H1 (cell line): ENCODE measurements around the gene DDIAS.

Experiments
- EZH2 ChIP-seq: fragments of 200-600 bp; sonication (generic); IDR thresholded peaks from 2 replicates; pipeline ENCODE4 v1.7.1; 2012; ENCODE audit warnings: low read depth, mild to moderate bottlenecking, moderate library complexity, low read length, inconsistent platforms; ENCODE audit not compliant: severe bottlenecking
- JUN ChIP-seq: IDR thresholded peaks from 2 replicates; pipeline ENCODE4 v1.6.1; 2011; ENCODE audit warnings: low read depth, mild to moderate bottlenecking, improper control_type of control experiment, low read length
- KDM5A ChIP-seq: fragments of 200-600 bp; IDR thresholded peaks from 2 replicates; pipeline ENCODE4 v1.7.1; 2012; ENCODE audit warnings: mild to moderate bottlenecking, low read length, inconsistent platforms, mixed read lengths
- POLR2AphosphoS5 ChIP-seq: IDR thresholded peaks from 2 replicates; pipeline ENCODE4 v1.6.1; 2011; ENCODE audit warnings: low read depth, low read length
- RAD21 ChIP-seq, 2 experiments: IDR thresholded peaks in 1 of 2; conservative IDR thresholded peaks in 1 of 2; 2 replicates each; pipeline ENCODE4 v1.6.1; 2011; ENCODE audit warnings: low read depth in 2 of 2, low read length in 2 of 2, improper control_type of control experiment in 1 of 2, inconsistent platforms in 1 of 2, mild to moderate bottlenecking in 1 of 2, moderate library complexity in 1 of 2
- RFX5 ChIP-seq: IDR thresholded peaks from 2 replicates; pipeline ENCODE4 v1.6.1; 2011; ENCODE audit warnings: low read depth, low read length, improper control_type of control experiment, borderline replicate concordance
- SP1 ChIP-seq: IDR thresholded peaks from 2 replicates; pipeline ENCODE4 v1.6.1; 2011; ENCODE audit warnings: low read depth, low read length
- SP2 ChIP-seq: IDR thresholded peaks from 2 replicates; pipeline ENCODE4 v1.6.1; 2012; ENCODE audit warnings: mild to moderate bottlenecking, low read length, inconsistent platforms
- TF ChIP-seq, protein P1 (sequence below), 3 experiments: IDR thresholded peaks; 1 replicate in 2 of 3; 2 replicates in 1 of 3; pipeline versions ENCODE4 v1.5.1 to v1.6.1; 2011; ENCODE audit warnings: low read length in 3 of 3, mild to moderate bottlenecking in 3 of 3, inconsistent platforms in 2 of 3, low read depth in 1 of 3, moderate library complexity in 1 of 3; ENCODE audit not compliant: insufficient read depth in 1 of 3; ENCODE audit errors: control extremely low read depth in 1 of 3

DNA sequence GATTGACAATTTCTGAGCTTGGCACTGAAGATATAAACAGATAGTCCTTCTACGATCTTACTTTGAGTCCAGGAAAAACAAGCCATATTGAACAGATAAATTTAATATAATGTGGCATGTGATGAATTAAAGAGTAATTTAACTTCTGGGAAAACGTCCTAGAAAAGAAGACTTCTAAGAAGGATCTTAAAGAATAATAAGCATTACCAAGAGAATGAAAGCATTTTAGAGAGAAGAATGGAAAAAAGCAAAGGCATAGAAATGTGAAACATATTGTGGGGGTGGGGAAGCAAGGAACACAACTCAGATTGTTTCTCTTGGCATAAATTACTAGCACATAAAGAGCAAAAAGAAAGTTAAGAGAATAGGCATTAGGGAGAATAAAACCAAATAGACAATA is 5.4 kb downstream of the DDIAS start:
- TF ChIP-seq EZH2: no peak
- TF ChIP-seq, protein P1, sequence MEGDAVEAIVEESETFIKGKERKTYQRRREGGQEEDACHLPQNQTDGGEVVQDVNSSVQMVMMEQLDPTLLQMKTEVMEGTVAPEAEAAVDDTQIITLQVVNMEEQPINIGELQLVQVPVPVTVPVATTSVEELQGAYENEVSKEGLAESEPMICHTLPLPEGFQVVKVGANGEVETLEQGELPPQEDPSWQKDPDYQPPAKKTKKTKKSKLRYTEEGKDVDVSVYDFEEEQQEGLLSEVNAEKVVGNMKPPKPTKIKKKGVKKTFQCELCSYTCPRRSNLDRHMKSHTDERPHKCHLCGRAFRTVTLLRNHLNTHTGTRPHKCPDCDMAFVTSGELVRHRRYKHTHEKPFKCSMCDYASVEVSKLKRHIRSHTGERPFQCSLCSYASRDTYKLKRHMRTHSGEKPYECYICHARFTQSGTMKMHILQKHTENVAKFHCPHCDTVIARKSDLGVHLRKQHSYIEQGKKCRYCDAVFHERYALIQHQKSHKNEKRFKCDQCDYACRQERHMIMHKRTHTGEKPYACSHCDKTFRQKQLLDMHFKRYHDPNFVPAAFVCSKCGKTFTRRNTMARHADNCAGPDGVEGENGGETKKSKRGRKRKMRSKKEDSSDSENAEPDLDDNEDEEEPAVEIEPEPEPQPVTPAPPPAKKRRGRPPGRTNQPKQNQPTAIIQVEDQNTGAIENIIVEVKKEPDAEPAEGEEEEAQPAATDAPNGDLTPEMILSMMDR (IDR thresholded peaks at IDR 0.05; ENCODE audit: control extremely low read depth in 1 of 3, insufficient read depth in 1 of 3, low read depth in 1 of 3, low read length in 3 of 3): no peak
- no peak for TF ChIP-seq POLR2AphosphoS5
- TF ChIP-seq RFX5: no peak
- TF ChIP-seq KDM5A: no peak
- no peak for TF ChIP-seq RAD21 (IDR thresholded peaks at IDR 0.05 in 1 of 2, conservative IDR thresholded peaks at IDR 0.05 in 1 of 2; ENCODE audit: low read depth in 2 of 2, low read length in 2 of 2)
- no peak for TF ChIP-seq JUN
- TF ChIP-seq SP2: no peak
- TF ChIP-seq SP1: no peak
